Endometrial microvascular endothelial cells (primary cell): ENCODE results near the gene CYP46A1. TPM values are rescaled to one million over a fixed set of nuclear protein-coding genes. Genes with fewer than 3 reads are reported as not detected.

Source experiments
- in situ Hi-C: cut with HindIII; loops from 2 replicates; pipeline ENCODE4 v1.10.0; 2017; ENCODE audit warnings: low sequenced_read_pairs, low pct_unique_long_range_greater_than_20kb; ENCODE audit errors: inconsistent ontology term
- total RNA-seq: library from RNA; depleted of rRNA; stranded (reverse); fragments of >200 nt; gene quantifications from one replicate; pipeline ENCODE4 v1.2.3, GENCODE V29; 2015; ENCODE audit errors: inconsistent ontology term

CYP46A1 gene
- total RNA-seq, 1 donor from 2014 or later: not detected

DNA sequence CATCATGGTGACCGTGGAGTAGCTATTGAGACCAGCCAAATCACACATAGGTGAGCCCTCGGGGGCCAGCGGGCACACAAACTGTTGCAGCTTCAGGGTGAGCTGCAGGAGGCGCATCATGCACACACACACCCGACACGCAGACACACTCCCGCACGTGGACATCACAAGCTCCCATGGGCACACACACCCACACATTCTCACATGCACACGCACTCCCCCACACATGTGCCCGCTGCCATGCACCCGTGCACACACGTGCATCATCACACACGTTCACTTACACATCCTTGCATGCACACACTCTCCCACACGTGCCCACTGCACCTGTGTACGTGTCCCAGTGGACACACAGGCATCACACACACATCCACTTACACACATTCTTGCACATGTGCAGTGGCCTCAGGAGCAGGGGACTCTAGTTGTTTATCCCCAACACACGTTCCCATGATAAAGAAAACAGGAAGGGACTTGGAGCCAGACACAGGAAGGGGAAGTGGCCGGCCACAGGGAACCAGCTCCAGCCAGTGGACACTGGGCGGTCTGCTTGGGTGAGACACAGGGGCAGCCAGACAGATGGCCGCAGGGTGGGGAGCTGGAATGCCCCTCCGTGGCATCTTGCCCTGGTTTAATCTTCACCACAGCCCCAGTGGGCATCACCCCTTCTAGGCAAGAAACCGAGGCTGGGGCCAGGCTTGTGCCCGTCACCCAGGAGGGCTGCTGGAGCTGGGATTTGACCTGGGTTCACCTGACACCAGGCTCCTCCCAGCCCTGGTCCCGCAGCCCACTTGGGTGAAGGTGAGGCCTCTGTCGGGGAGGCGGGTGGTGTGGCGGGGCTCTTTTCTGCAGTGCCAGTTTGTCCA is 49.7 kb downstream of the CYP46A1 start:
- in situ Hi-C loops: no loop called here

DNA sequence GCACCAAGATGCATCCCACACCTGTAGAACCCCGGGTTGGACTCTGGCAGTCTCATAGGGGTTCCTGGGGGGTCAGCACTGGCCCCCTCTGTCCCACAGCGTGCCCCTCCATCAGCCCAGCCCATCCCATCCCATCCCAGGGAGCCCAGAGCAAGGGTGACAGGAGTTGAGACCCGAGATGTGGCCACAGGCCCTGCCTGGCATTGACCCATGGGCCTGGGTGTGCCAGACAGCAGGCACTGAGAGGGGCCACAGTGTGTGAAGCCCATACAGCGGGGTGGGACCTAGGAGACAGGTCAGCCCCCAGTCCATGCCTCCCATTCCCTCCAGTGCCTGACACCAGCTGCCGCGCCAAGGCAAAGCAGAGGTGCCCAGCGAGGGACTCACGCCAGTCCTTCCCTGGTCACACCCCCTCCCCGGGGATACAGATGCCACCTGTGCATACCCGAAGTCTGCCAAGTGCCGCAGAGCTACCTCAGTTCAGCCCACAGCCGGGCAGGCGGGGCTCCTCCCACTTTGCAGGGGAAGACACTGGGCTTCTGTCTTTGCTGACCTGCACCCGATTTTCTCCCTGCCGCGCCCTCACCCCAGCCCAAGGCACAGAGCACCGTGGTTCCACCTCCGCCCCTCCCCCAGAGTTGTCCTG is 50.4 kb downstream of the CYP46A1 start:
- in situ Hi-C loops: no loop called here

DNA sequence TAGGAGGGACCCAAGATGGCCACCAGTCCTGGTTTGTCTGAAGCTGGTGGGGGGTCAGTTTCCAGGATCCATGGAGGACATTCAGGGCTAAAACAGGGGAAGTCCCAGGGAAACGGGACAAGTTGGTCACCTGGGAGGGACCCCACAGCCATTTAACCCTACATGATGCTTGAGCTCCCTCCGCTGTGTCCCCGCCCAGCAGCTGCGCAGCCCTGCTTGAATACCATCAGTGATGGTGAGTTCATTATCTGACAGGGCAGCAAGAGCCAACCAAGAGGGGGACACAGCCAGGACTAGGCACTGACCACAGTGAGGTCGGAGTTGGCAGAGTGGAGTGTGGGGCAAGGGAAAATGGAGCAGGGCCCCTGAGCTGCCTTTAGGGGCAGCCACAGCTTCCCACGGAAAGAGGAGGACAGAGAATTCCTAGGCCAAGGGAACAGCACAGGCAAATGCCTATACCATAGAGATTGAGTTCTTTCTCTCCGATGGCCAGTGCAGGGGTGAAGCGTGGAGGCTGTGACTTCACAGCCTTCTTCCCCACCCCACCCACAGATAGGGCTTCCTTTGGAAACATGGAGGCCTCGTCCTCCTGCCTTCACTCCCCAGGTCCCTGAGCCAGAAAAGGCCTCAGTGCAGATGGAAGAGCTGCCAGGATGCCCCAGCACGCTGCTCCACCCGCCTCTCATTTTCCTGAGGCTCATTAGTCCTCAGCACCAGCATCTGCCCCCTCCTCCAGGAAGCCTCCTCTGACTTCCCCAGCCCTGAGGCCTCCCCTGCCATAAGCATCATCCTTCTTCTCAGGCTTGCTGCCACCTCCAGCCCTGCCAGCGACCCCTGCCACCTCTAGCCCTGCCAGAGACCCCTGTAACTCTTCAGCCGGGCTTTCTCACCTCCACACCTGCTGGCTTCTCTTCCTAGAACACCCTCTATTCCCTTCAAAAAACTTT is 51.4 kb downstream of the CYP46A1 start:
- in situ Hi-C loops: no loop called here

DNA sequence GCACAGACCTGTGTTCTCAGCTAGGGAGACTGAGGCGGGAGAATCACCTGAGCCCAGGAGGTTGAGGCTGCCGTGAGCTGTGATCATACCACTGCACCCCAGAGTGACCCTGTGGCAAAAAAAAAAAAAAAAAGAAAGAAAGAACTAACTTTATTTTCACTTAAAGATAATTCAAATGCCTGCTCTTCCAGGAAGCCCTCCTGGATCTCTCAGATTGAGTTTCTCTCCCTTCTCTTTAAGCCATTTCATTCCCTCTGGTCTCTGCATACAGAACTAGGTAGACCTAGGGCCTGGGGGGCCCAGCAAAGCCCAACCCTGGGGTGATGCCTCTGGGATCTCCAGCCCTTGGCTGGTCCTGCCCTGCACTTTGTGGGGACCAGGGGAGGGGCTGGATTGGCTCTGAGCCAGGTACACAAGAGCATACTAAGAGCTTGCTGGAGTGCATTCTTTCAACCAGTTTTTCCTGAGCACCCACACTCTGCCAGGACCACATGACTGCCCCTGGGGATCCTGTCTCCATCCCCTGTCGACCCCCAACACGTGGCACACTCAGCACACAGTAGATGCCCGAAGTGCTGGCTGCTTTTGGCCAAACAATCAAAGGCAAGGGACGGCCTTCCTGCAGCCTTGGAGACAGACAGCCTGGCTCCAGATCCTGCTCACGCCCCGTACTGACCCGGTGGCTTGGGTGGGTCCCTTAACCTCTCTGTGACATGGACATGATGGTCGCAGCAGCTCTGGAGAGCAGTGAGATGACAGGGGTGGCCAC is 52.7 kb downstream of the CYP46A1 start:
- in situ Hi-C loops: no loop called here

DNA sequence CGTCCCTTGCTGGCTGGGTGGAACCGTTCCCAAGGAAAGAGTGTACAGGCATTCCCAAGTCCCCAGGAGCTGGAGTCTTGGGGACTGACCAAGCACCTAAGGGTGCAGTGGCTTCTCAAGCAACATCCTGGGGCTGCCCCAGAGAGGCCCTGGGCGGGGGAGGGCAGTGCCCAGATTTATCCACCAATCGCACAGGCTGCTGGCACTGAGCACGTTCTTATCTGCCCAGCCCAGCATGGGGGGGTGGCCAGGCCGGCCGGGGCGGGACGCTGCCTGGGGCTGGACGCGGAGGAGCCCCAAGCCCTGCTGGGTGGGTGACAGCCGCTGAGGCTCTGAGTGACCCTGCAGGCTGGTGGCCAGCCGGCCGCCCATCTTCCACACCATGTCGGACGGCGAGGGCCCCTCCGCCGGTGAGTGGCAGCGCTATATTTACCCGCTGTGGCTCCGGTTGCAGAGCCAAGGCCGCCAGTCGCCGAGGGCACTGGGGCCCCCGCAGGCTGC is 53.4 kb downstream of the CYP46A1 start:
- in situ Hi-C loops: no loop called here

DNA sequence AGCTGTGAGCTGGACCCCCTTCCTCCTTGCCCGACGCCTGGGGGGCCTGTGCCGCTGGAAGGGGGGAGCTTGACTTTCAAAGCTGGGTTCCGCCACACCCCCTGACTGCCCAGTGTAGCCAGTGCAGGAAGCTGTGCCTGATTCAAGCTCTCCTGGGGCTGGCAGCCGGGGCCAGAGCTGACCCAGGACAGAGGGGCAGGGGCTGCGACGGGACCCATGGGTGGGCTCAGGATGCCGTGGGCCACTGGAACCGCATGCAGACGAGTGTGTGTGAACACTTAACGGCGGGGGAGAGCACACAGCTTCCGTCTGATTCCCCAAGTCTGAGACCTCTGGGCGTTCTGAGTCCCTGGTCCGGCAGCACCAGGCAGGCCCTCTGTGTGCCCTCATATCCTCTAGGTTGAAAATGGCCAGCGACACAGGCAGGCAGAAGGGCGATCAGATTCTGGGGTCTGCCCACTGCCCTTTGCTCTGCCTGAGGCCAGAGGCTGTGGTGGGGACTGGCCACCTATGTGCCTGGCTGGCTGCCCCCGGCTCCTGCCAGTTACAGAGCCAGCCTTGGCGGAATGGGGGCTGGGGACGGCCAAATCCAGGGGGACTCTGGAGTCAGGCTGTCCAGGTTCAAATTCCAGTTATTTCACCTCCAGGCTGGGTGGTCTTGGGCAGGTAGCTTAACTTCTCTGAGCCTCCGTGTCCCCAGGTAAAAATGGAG is 54.0 kb downstream of the CYP46A1 start:
- in situ Hi-C loops: no loop called here

DNA sequence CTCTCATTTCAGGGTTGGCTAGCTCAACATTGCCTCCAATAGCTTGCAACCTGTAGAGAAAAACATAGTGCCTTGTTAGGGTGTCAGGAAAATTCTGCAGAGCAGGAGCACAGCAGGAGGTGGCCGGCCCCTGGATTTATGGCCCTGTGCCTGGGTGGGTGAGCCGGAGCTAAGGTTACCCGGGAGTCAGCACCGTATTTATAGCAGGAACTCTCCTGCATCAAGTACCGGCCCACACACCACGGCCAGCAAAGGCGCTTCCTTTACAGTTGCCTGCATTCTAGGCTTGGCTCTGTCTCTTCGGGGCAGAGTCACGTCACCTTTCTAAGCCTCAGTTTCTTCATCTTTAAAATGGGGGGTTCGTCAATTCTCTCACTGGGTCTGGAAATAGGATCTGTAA is 56.3 kb downstream of the CYP46A1 start:
- in situ Hi-C loops: no loop called here

DNA sequence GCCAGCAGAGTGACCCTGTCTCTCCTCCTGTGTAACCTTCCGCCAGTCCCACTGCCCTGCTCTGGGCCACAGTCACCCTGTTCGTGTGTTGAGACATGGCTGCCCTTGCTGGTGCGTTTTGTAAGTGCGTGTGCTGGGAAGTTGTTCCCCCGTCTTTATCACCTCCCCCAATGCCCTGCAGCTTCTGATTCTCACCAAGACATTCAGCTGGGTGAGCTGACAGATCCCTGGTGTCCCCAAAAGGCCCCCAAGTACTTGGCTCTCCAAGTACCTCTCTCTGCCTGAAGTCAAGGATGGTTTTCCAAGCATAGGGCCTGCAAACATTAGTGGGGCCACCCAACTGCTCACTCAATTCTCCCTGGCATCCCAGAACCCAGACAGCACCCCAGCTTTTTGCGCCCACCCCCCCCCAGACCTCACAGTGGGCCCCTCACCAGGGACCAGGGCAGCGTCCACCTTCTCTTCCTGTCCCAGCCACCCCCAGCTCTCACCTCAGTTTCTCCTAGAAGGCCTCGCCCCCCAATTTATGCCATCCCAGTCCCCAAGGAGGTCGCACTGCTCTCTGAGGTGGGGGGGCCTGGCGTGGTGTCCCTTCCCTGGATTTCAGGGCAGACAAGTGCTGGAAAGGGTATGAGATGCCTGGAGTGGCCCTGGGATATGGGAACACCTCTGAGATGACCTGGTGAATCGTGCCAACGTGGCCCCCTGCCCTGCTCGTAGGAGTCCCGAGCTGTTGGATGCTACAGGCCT is 57.3 kb downstream of the CYP46A1 start:
- in situ Hi-C loops: no loop called here

DNA sequence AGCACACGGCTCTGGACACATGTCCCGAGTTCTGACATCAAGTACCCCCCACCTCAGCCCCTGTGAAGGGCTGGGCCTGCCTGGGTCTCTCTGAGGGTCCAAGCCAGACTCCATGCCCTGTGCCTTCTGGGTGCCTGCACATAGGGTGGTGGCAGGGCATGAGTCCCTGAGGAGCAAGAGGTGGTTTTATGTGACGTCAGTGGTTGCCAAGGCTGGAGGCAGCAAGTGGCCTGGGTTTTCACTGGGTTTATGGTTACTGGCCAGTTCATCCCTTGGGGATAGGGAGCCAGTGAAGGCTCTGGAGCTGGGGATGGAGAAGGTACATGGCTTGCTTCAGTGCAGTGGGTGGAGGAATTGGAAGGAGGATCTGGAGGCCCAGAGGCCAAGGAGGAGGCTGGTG is 58.0 kb downstream of the CYP46A1 start:
- in situ Hi-C loops: no loop called here

DNA sequence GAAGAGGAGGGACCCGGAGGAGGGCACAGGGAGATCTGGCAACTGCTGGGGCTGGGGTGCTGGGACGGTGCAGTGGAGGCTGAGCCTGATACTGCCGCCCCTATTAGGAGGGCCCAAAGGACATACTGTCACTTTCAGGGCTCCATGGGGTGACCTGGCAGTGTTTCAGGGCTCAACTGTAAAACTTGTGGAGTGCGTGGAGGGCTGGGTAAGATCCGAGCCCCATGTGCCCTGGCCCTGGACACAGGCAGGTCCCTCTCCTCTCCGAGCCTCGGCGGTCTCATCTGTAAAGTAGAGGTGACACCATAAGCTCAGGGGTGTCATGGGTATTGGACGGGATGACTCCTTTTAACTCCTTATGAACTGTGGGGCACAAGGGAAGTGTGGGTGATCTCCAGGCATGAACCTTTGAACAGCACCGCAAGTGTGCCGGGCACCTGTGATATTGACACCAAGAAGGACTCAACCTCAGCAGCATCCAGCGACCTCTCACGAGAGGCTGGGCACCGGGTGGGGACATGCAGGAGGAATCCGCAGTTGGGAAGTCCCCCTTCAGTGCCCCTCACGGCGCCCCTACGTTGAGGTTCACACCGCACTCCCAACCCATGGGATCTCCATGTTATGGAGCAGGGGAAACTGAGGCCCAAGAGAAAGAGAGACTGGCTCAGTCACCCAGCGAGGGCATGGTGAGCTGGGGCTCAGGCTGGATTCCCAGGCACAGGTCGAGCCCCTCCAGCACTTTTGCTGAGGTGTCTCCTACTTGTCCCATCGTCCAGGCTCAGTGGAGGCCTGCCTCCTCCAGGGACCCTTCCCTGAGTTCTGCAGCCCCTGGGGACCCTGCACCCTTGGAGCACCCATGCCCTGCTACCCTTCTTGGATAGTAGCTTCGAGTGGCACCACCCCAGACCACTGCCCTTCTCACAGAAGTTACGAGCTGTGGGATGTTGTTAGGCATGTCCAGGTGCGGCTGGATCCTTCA is 58.7 kb downstream of the CYP46A1 start:
- in situ Hi-C loops: no loop called here

DNA sequence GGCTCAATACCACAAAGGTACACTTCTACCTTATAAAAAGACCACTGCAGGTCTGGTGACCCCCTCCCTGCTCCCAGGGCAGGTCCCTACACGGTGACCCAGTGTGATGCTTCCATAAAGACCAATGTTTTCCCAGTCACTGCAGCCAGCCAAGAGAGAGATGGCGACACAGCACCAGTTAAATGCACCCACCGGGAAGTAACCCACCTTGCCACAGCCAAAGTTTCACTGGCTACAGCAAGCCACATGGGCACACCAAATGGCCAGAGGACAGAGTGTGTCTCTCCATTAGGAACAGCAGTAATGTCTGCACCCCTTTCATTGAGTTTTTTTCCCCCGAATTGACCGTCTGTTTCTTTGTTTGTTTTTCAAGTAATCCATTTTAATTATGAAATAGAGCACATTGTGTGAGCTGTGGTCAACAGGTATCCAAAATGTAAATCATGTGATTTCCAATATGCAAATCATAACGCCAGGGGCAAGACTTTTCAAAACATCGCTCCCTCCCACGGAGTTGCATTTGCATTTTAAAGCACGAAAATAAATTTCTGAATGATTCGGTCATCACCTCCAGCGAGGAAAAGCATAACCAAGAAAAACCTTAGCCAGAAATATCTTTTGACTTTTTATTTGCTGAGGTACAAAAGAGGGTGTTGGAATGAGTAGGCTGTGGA is 60.2 kb downstream of the CYP46A1 start:
- in situ Hi-C loops: no loop called here

DNA sequence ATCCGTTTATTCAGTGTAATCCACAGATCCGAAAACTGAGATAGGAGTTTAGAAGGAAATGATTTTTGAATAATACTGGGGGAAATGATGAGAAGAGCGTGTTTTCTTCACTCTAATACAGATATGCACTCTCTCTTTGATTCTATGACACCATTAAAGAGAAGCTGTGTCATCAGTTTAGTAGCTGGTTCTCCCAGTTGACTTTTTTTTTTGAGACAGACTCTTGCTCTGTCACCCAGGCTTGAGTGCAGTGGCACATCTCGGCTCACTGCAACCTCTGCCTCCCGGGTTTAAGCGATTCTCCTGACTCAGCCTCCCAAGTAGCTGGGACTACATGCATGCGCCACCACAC is 60.8 kb downstream of the CYP46A1 start:
- in situ Hi-C loops: no loop called here

DNA sequence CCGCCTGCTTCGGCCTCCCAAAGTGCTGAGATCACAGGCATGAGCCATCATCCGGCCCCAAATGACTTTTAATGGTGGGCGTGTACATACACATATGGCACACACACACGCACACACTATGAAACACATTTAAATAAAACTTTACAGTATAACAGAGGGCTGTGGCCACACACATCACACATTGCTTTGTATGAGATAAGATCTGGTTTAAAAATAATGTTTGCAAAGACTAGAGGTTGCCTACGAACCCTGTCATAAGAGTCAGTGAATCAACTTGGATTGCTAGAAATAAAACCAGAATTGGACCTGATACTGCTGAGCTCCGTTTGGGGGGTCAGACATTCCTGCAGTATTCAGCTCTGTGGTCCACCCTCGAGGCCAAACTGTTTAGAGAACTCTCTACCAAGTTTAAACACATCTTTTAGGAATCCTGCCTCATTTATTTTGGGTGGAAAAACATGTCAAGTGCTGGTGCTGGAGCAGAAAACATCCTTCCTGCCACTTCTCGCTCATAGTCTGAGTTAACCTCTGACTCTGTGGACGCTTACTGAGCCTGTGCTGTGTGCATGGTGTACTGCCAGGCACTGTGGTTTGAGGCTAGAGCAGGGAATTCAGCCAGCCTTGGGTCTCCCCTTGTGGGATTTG is 61.3 kb downstream of the CYP46A1 start:
- in situ Hi-C loops: no loop called here

DNA sequence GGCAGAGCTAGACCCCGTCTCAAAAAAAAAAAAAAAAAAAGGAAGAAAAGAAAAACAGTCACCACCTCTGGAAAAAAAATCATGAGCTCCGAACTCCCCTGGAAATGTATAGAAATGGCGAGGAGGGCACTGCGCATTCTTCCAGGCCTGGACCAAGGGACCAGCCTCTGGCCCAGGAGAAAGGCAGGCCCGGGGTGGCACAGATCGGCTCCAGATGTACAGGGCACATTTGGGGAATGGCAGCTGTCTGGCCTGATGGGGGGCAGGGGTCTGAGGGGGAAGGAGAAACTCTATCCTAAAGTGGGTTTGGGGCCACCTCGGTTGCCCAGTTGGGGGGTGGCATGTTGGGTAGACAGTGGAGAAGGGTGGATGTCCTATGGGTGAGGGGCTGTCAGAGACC is 63.1 kb downstream of the CYP46A1 start:
- in situ Hi-C loops: no loop called here

DNA sequence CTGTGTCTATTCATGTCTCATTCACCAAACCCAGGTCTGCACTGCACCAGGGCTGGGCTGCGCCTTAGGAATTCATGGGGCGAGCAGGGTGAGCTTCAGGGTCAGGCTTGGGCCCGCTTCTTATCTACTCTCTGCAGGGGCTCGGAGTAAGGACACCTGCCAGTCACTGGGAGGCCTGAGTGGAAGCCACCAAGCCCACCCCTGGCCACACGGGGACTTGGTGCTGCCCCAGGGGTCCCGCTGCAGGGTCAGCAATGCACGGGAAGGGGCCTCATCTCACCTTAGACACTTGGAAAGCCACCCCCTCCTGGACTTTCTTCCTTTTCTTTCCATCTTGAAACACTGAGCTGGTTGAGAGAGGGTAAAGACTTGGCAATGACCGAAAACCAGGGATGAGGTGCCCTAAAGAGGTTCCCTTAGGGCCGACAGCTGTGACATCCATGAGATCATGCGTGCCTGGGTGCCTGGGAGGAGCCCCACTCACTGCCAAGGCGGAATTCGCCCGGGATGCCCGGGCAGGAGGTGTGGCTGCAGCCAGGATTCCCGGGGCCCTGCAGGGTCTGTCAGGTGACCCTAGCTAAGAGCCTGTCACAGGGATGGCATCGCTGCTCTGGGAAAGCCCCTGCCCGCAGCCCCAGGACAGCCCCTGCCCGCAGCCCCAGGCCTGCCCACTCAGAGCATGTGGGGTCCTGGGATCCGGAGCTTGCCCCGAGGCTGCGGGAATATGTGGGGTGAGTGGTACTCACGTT is 63.7 kb downstream of the CYP46A1 start:
- in situ Hi-C loops: no loop called here
